DND-41 (cell line): ENCODE measurements around the gene COL6A6.

Experiments used
- ATAC-seq: fragments of 200-7000 bp; cut with Tn5 transposase; 3 replicates; pipeline ENCODE4 v1.9.1; 2021; ENCODE audit warnings: low read depth; ENCODE audit not compliant: insufficient read depth
- DNase-seq: peaks from one replicate; pipeline ENCODE4 v3.0.0-alpha.2; 2020
- H2AFZ ChIP-seq: 2 replicates; pipeline ENCODE4 v1.6.0; 2012; ENCODE audit warnings: low read depth, low read length
- H3K27ac ChIP-seq: 2 replicates; pipeline ENCODE4 v1.5.1; 2012; ENCODE audit warnings: low read length, inconsistent platforms
- H3K27me3 ChIP-seq: fragments of 200-600 bp; sonication (generic); 2 replicates; pipeline ENCODE4 v1.6.0; 2012; ENCODE audit warnings: low read length, mild to moderate bottlenecking, inconsistent platforms; ENCODE audit not compliant: insufficient read depth, poor library complexity
- H3K36me3 ChIP-seq: 2 replicates; pipeline ENCODE4 v1.5.1; 2012; ENCODE audit warnings: low read length, inconsistent platforms; ENCODE audit not compliant: insufficient read depth
- H3K4me1 ChIP-seq: 2 replicates; pipeline ENCODE4 v1.5.1; 2012; ENCODE audit warnings: mild to moderate bottlenecking, low read length; ENCODE audit not compliant: insufficient read depth
- H3K4me2 ChIP-seq: 2 replicates; pipeline ENCODE4 v1.6.0; 2012; ENCODE audit warnings: mild to moderate bottlenecking, moderate library complexity, low read length, inconsistent platforms; ENCODE audit not compliant: insufficient read depth
- H3K4me3 ChIP-seq, 2 experiments: fragments of 200-600 bp in 1 of 2; shearing (Covaris generic) in 1 of 2; 2 replicates each; pipeline ENCODE4 v1.5.1; 2012 to 2016; ENCODE audit warnings: inconsistent platforms in 2 of 2, low read length in 2 of 2, mild to moderate bottlenecking in 2 of 2, low read depth in 1 of 2, moderate library complexity in 1 of 2
- H3K79me2 ChIP-seq: 2 replicates; pipeline ENCODE4 v1.6.0; 2012; ENCODE audit warnings: low read length, inconsistent platforms; ENCODE audit not compliant: insufficient read depth
- H3K9ac ChIP-seq: 2 replicates; pipeline ENCODE4 v1.6.0; 2012; ENCODE audit warnings: low read depth, mild to moderate bottlenecking, inconsistent platforms, low read length, moderate library complexity
- H3K9me3 ChIP-seq: 2 replicates; pipeline ENCODE4 v1.5.1; 2012; ENCODE audit warnings: low read length, moderate library complexity, mild to moderate bottlenecking, inconsistent platforms; ENCODE audit not compliant: insufficient read depth, severe bottlenecking
- H4K20me1 ChIP-seq: 2 replicates; pipeline ENCODE4 v1.6.0; 2012; ENCODE audit warnings: low read length; ENCODE audit not compliant: insufficient read depth
- CTCF ChIP-seq: IDR thresholded peaks from 2 replicates; pipeline ENCODE4 v1.5.1; 2012; ENCODE audit warnings: borderline replicate concordance, low read length, moderate library complexity, mild to moderate bottlenecking; ENCODE audit not compliant: poor library complexity, severe bottlenecking; ENCODE audit errors: extremely low read depth
- EZH2 ChIP-seq: IDR thresholded peaks from 3 replicates; pipeline ENCODE4 v1.6.1; 2012; ENCODE audit warnings: borderline replicate concordance, low read depth, mild to moderate bottlenecking, moderate library complexity, low read length, inconsistent platforms; ENCODE audit not compliant: severe bottlenecking

The COL6A6 gene

GRCh38 chr3:130473416-130473815, 43.6 kb upstream of the COL6A6 start:
- no peaks in the 10 kb centered on the region for H3K9me3 ChIP-seq
- H3K4me2 ChIP-seq = no peak overlapping the region
- no peaks in the 10 kb centered on the region for H3K79me2 ChIP-seq
- H3K4me1 ChIP-seq = no peaks in the 10 kb centered on the region
- H2AFZ ChIP-seq = no peak overlapping the region
- no peak overlapping the region for H3K27ac ChIP-seq
- no peak overlapping the region for H3K9ac ChIP-seq
- TF ChIP-seq EZH2 (no peak), CTCF (no peak)
- no peaks in the 10 kb centered on the region for H3K36me3 ChIP-seq
- no peaks in the 10 kb centered on the region for H4K20me1 ChIP-seq
- ATAC-seq = no peak
- H3K27me3 ChIP-seq = peaks cover 13% of the 10 kb centered on the region
- no peak overlapping the region for H3K4me3 ChIP-seq
- DNase-seq = no peak

DNA sequence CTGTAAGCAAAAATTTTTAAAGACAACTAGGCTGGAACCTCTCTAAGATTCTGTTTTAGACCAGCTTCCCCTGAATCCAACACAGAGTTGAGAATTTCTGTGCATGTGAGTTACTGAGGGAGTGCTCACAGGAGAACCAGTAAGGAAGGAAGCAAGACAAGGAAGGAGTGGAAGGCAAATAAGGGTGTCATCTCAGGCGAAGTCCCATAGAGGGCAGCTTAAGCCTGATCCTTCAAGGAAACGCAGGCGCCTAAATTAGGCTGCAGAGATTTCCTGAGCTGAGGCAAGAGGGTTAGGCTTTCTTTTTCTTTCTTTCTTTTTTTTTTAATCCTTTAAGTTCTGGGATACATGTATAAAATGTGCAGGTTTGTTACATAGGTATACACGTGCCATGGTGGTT, 36.2 kb upstream of the COL6A6 start:
- no peak for ATAC-seq
- TF ChIP-seq CTCF = peak; percentile 41
- TF ChIP-seq EZH2 = no peak
- H4K20me1 ChIP-seq = no peaks in the 10 kb centered on the region

GRCh38 chr3:130488288-130488687, 28.7 kb upstream of the COL6A6 start:
- H3K79me2 ChIP-seq = no peaks in the 10 kb centered on the region
- ATAC-seq (no peak), DNase-seq (no peak)
- H3K27ac ChIP-seq = no peak overlapping the region
- no peaks in the 10 kb centered on the region for H3K9me3 ChIP-seq
- no peak overlapping the region for H2AFZ ChIP-seq
- H3K4me2 ChIP-seq = no peak overlapping the region
- TF ChIP-seq CTCF (no peak), EZH2 (no peak)
- no peaks in the 10 kb centered on the region for H3K36me3 ChIP-seq
- H3K4me3 ChIP-seq = no peak overlapping the region
- H3K4me1 ChIP-seq = no peaks in the 10 kb centered on the region
- no peaks in the 10 kb centered on the region for H4K20me1 ChIP-seq
- H3K9ac ChIP-seq = no peak overlapping the region
- H3K27me3 ChIP-seq = no peaks in the 10 kb centered on the region

More for the DNA sequence above, 36.2 kb upstream of the COL6A6 start:
- H3K27me3 ChIP-seq = peaks cover 6% of the 10 kb centered on the region
- no peaks in the 10 kb centered on the region for H3K79me2 ChIP-seq
- no peak overlapping the region for H3K27ac ChIP-seq
- H3K4me1 ChIP-seq = no peaks in the 10 kb centered on the region
- no peak for DNase-seq
- no peaks in the 10 kb centered on the region for H3K36me3 ChIP-seq
- H3K9me3 ChIP-seq = no peaks in the 10 kb centered on the region
- no peak overlapping the region for H3K4me2 ChIP-seq
- no peak overlapping the region for H3K9ac ChIP-seq
- no peak overlapping the region for H3K4me3 ChIP-seq
- H2AFZ ChIP-seq = no peak overlapping the region
